IMR-90 (cell line): Measurements from ENCODE around the gene C1R. TPM values are rescaled to one million over a fixed set of nuclear protein-coding genes. Genes with fewer than 3 reads are reported as not detected.

Source experiments
- ATAC-seq: fragments of 200-7000 bp; cut with Tn5 transposase; 2 replicates; pipeline ENCODE4 v1.9.1; 2020; ENCODE audit warnings: low read depth, mild to moderate bottlenecking, moderate library complexity
- BruUV-seq: library from RNA; stranded (reverse); fragments of 400-500 nt; replicated peaks from 2 replicates; lab custom pipeline; 2021; lab: Mats Ljungman, UMichigan
- CTCF ChIA-PET: fragments of 300-600 bp; formaldehyde crosslinking; extraction: SDS; loops from one replicate; lab custom pipeline; 2021; ENCODE audit warnings: antibody characterized with exemption; lab: Yijun Ruan, JAX
- POLR2A ChIA-PET: fragments of 300-600 bp; sonication (Branson Sonifier 250); formaldehyde crosslinking; loops from one replicate; lab custom pipeline; 2022; ENCODE audit warnings: antibody characterized with exemption; ENCODE audit not compliant: unreplicated experiment; lab: Charles Lee
- DNase-seq: peaks from one replicate; pipeline ENCODE4 v3.0.0; 2013
- H2AFZ ChIP-seq: replicated peaks from 2 replicates; pipeline ENCODE3; 2013; ENCODE audit warnings: low read length, mild to moderate bottlenecking; ENCODE audit not compliant: poor library complexity
- H2AK5ac ChIP-seq: 2 replicates; pipeline ENCODE4 v1.6.1; 2013; ENCODE audit warnings: low read depth, low read length, inconsistent platforms
- H2AK9ac ChIP-seq: replicated peaks from 2 replicates; pipeline ENCODE3; 2013; ENCODE audit warnings: mild to moderate bottlenecking, low read depth, low read length, moderate library complexity; ENCODE audit not compliant: poor library complexity
- H2BK120ac ChIP-seq: 2 replicates; pipeline ENCODE4 v1.6.1; 2013; ENCODE audit warnings: low read depth, low read length, inconsistent platforms
- H2BK15ac ChIP-seq: 3 replicates; pipeline ENCODE4 v1.6.1; 2013; ENCODE audit warnings: low read depth, low read length, inconsistent platforms
- H2BK20ac ChIP-seq: 2 replicates; pipeline ENCODE4 v1.6.1; 2013; ENCODE audit warnings: low read depth, mild to moderate bottlenecking, inconsistent platforms, low read length, moderate library complexity
- H2BK5ac ChIP-seq: 2 replicates; pipeline ENCODE4 v1.6.1; 2013; ENCODE audit warnings: mild to moderate bottlenecking, low read depth, low read length, inconsistent platforms; ENCODE audit not compliant: poor library complexity, severe bottlenecking
- H3K14ac ChIP-seq: replicated peaks from 2 replicates; pipeline ENCODE4 v1.6.1; 2013; ENCODE audit warnings: low read depth, low read length, inconsistent platforms
- H3K18ac ChIP-seq: 2 replicates; pipeline ENCODE4 v1.6.1; 2013; ENCODE audit warnings: low read depth, low read length, control low read depth
- H3K23ac ChIP-seq: 2 replicates; pipeline ENCODE4 v1.6.1; 2013; ENCODE audit warnings: low read depth, low read length, inconsistent platforms
- H3K27ac ChIP-seq: 2 replicates; pipeline ENCODE4 v1.5.1; 2013; ENCODE audit warnings: mild to moderate bottlenecking, control low read depth, low read length; ENCODE audit not compliant: insufficient read depth
- H3K27me3 ChIP-seq: 2 replicates; pipeline ENCODE4 v1.6.1; 2013; ENCODE audit warnings: low read length; ENCODE audit not compliant: control insufficient read depth, insufficient read depth
- H3K36me3 ChIP-seq: 2 replicates; pipeline ENCODE4 v1.6.1; 2013; ENCODE audit warnings: low read length, mixed read lengths; ENCODE audit not compliant: control insufficient read depth, insufficient read depth
- H3K4ac ChIP-seq: 2 replicates; pipeline ENCODE4 v1.6.1; 2013; ENCODE audit warnings: low read depth, low read length, inconsistent platforms
- H3K4me1 ChIP-seq: 2 replicates; pipeline ENCODE4 v1.6.1; 2013; ENCODE audit warnings: low read length, mixed read lengths; ENCODE audit not compliant: control insufficient read depth, insufficient read depth
- H3K4me2 ChIP-seq: 2 replicates; pipeline ENCODE4 v1.6.1; 2013; ENCODE audit warnings: low read depth, mild to moderate bottlenecking, control low read depth, low read length, moderate library complexity
- H3K4me3 ChIP-seq: 2 replicates; pipeline ENCODE4 v1.5.1; 2013; ENCODE audit warnings: low read depth, mild to moderate bottlenecking, control low read depth, low read length, moderate library complexity; ENCODE audit not compliant: insufficient read depth
- H3K56ac ChIP-seq: 2 replicates; pipeline ENCODE4 v1.6.1; 2013; ENCODE audit warnings: low read length, inconsistent platforms; ENCODE audit not compliant: insufficient read depth; ENCODE audit errors: extremely low read depth
- H3K79me1 ChIP-seq, 2 experiments: 2 replicates each; pipeline ENCODE4 v1.6.1; 2013; ENCODE audit warnings: low read length in 2 of 2, inconsistent platforms in 1 of 2, low read depth in 1 of 2
- H3K9ac ChIP-seq: 2 replicates; pipeline ENCODE4 v1.6.1; 2013; ENCODE audit warnings: low read depth, low read length, control low read depth
- H3K9me1 ChIP-seq: 2 replicates; pipeline ENCODE4 v1.6.1; 2013; ENCODE audit warnings: low read length, inconsistent platforms; ENCODE audit not compliant: insufficient read depth
- H3K9me3 ChIP-seq: 2 replicates; pipeline ENCODE4 v1.6.1; 2013; ENCODE audit warnings: low read length; ENCODE audit not compliant: control insufficient read depth, insufficient read depth
- H4K20me1 ChIP-seq: 2 replicates; pipeline ENCODE4 v1.6.1; 2013; ENCODE audit warnings: low read length, inconsistent platforms; ENCODE audit not compliant: insufficient read depth
- H4K5ac ChIP-seq: 2 replicates; pipeline ENCODE4 v1.6.1; 2013; ENCODE audit warnings: mild to moderate bottlenecking, low read depth, low read length, control low read depth
- H4K8ac ChIP-seq, 2 experiments: 2 replicates each; pipeline ENCODE4 v1.6.1; 2013; ENCODE audit warnings: low read depth in 2 of 2, low read length in 2 of 2, control low read depth in 1 of 2, inconsistent platforms in 1 of 2
- H4K91ac ChIP-seq: 2 replicates; pipeline ENCODE4 v1.6.1; 2013; ENCODE audit warnings: low read depth, low read length, inconsistent platforms; ENCODE audit not compliant: insufficient read depth
- BHLHE40 ChIP-seq: fragments of 150-350 bp; IDR thresholded peaks from 2 replicates; pipeline ENCODE4 v1.6.1; 2016; ENCODE audit warnings: mild to moderate bottlenecking, low read depth, low read length
- CEBPB ChIP-seq: IDR thresholded peaks from 2 replicates; pipeline ENCODE4 v1.6.1; 2012; ENCODE audit warnings: low read depth, low read length, improper control_type of control experiment
- CHD1 ChIP-seq: IDR thresholded peaks from 2 replicates; pipeline ENCODE4 v1.6.1; 2012; ENCODE audit warnings: low read depth, low read length, improper control_type of control experiment
- FOS ChIP-seq: fragments of 150-350 bp; IDR thresholded peaks from 2 replicates; pipeline ENCODE4 v1.6.1; 2016; ENCODE audit warnings: low read depth, low read length
- MAFK ChIP-seq: IDR thresholded peaks from 2 replicates; pipeline ENCODE4 v1.6.1; 2012; ENCODE audit warnings: low read depth, low read length, improper control_type of control experiment
- MAZ ChIP-seq: IDR thresholded peaks from 2 replicates; pipeline ENCODE4 v1.6.1; 2012; ENCODE audit warnings: low read depth, mild to moderate bottlenecking, low read length, improper control_type of control experiment, moderate library complexity, borderline replicate concordance
- MXI1 ChIP-seq: IDR thresholded peaks from 2 replicates; pipeline ENCODE4 v1.6.1; 2012; ENCODE audit warnings: low read depth, mild to moderate bottlenecking, low read length, moderate library complexity, borderline replicate concordance
- NFE2L2 ChIP-seq: fragments of 150-350 bp; IDR thresholded peaks from 2 replicates; pipeline ENCODE4 v1.6.1; 2016; ENCODE audit warnings: low read depth, mild to moderate bottlenecking, low read length
- POLR2A ChIP-seq: IDR thresholded peaks from 2 replicates; pipeline ENCODE4 v1.6.1; 2012; ENCODE audit warnings: mild to moderate bottlenecking, low read depth, low read length
- RCOR1 ChIP-seq: IDR thresholded peaks from 2 replicates; pipeline ENCODE4 v1.6.1; 2012; ENCODE audit warnings: mild to moderate bottlenecking, low read length, improper control_type of control experiment; ENCODE audit not compliant: insufficient replicate concordance
- RFX5 ChIP-seq: IDR thresholded peaks from 2 replicates; pipeline ENCODE4 v1.8.0; 2012; ENCODE audit warnings: low read depth, mild to moderate bottlenecking, low read length, moderate library complexity
- SMC3 ChIP-seq: fragments of 150-350 bp; IDR thresholded peaks from 2 replicates; pipeline ENCODE4 v1.6.1; 2016; ENCODE audit warnings: low read depth, mild to moderate bottlenecking, antibody characterized with exemption, low read length, moderate library complexity
- WGBS, 2 experiments: methylation state at CpG; one replicate each; pipeline versions ENCODE4 v1.1.5 to v1.1.7; 2013; ENCODE audit warnings: missing lambda C conversion rate in 2 of 2; ENCODE audit not compliant: insufficient read length in 1 of 2; ENCODE audit errors: extremely low coverage in 2 of 2; 5-methylcytosine and 5-hydroxymethylcytosine counted together
- dilution Hi-C: fragments of 300-500 bp; cut with HindIII; formaldehyde crosslinking; loops from one replicate; pipeline ENCODE4 v1.14.3; 2018; ENCODE audit warnings: low sequenced_read_pairs; ENCODE audit not compliant: unreplicated experiment
- in situ Hi-C: fragments of 300-500 bp; cut with MboI; formaldehyde crosslinking; loops from 3 replicates; pipeline ENCODE4 v1.14.3; 2019; ENCODE audit warnings: low sequenced_read_pairs, inconsistent platforms, mixed read lengths
- intact Hi-C: fragments of 100-400 bp; cut with micrococcal nuclease; formaldehyde crosslinking; loops from 2 replicates; pipeline ENCODE4 v1.10.0; 2022
- polyA plus RNA-seq, 3 experiments: library from polyadenylated mRNA; depleted of rRNA; stranded (reverse); fragments of >200 nt; gene quantifications; 2 replicates each; pipeline ENCODE4 v1.2.3, GENCODE V29; 2012; ENCODE audit warnings: low replicate concordance in 1 of 3
- total RNA-seq: library from RNA; depleted of rRNA; stranded (reverse); fragments of >200 nt; gene quantifications from 2 replicates; pipeline ENCODE4 v1.2.3, GENCODE V29; 2012
- TF ChIP-seq, protein P1 (sequence below): conservative IDR thresholded peaks from 2 replicates; pipeline ENCODE4 v1.5.1; 2012; ENCODE audit warnings: mild to moderate bottlenecking, low read depth, low read length, improper control_type of control experiment
- TF ChIP-seq, protein P2 (sequence below): fragments of 150-350 bp; IDR thresholded peaks from 2 replicates; pipeline ENCODE4 v1.6.1; 2016; ENCODE audit warnings: low read depth, mild to moderate bottlenecking, low read length, moderate library complexity, borderline replicate concordance
- TF ChIP-seq, protein P3 (sequence below): fragments of 150-350 bp; IDR thresholded peaks from 2 replicates; pipeline ENCODE4 v1.6.1; 2017; ENCODE audit warnings: mild to moderate bottlenecking, antibody characterized with exemption, low read length, low read depth

Gene C1R
- total and polyA plus RNA-seq, 2 of the 4 experiments (the other 2 are of a cell fraction), result 38.4 to 165 TPM

DNA sequence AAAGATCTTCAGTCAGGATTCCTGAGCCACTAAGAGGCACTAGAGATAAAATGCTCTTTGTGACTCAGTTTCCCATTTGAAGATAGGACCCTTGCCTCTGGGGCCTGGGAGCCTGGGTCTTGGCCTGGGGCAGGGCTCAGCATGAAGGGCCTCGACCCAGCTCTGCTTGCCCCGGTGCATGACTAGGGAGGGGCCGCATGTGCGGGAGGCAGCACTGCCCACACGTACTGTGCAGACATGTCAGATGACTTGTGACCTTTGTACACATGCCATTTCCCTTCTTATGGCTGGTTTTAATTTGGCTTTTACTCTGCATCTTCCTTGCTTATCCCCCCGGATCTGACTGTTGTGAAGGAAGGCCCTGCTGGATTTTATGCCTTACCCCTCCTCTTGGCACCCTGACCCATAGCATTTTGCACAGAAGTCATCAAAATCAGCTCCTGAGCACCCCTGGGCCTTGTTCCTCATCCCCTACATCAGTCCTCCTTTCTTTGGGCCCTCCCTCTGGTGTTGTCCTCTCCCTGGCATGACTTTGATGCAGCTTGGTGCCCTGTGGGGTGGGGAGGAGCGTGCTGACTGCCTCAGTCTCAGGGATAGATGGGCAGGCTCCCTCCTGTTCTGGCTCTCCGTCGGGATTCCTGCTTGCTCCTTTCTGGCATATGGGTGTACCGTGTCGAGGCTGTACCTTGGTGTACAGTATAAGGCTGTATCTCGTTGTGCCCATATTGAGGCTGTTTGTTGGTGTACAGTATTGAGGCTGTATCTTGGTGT lies 42.3 kb upstream of the C1R start:
- Histone ChIP-seq H3K9me1 (peaks cover 6% of the 10 kb centered on the region; the same call in 1 of the 2 replicates), H3K4me3 (no peak overlapping the region), H4K8ac (no peak overlapping the region), H2BK5ac (no peak overlapping the region), H4K20me1 (no peaks in the 10 kb centered on the region), H3K56ac (no peak overlapping the region), H3K14ac (no peak overlapping the region), H3K4me2 (no peak overlapping the region), H3K9ac (no peak overlapping the region), H4K5ac (no peak overlapping the region), H2BK120ac (no peak overlapping the region), H4K91ac (no peak overlapping the region), H3K36me3 (peaks cover 46% of the 10 kb centered on the region), H3K4me1 (peaks cover 2% of the 10 kb centered on the region; the same call in 1 of the 2 replicates), H3K18ac (no peak overlapping the region), H3K23ac (no peak overlapping the region), H3K27ac (no peak overlapping the region), H2AFZ (no peak overlapping the region), H3K27me3 (no peaks in the 10 kb centered on the region), H3K4ac (no peak overlapping the region), H3K79me1 (0 out of 4 replicates have a peak, but pooled peaks cover 0 to 6% of the 10 kb centered on the region in 2 experiments), H2BK20ac (no peak overlapping the region), H2AK9ac (no peak overlapping the region), H3K9me3 (no peaks in the 10 kb centered on the region), H2BK15ac (no peak overlapping the region), H2AK5ac (no peak overlapping the region)
- no TSS peak for BruUV-seq
- intact Hi-C loops (no loop called here), dilution Hi-C loops (no loop called here), in situ Hi-C loops (no loop called here)
- ChIA-PET POLR2A (no interaction called here), CTCF (no interaction called here)
- no peak for ATAC-seq
- 88% methylated on average over 9 of the region's 12 CpGs; no CpG with 5 or more reads in 1 of the 2 experiments for WGBS, 2 experiments
- DNase-seq, result no peak
- TF ChIP-seq POLR2A (no peak), RFX5 (no peak), MAFK (no peak), NFE2L2 (no peak), BHLHE40 (no peak), MAZ (no peak), FOS (no peak), CHD1 (no peak), CEBPB (no peak), SMC3 (no peak), MXI1 (no peak), RCOR1 (no peak)
- TF ChIP-seq, protein P1, sequence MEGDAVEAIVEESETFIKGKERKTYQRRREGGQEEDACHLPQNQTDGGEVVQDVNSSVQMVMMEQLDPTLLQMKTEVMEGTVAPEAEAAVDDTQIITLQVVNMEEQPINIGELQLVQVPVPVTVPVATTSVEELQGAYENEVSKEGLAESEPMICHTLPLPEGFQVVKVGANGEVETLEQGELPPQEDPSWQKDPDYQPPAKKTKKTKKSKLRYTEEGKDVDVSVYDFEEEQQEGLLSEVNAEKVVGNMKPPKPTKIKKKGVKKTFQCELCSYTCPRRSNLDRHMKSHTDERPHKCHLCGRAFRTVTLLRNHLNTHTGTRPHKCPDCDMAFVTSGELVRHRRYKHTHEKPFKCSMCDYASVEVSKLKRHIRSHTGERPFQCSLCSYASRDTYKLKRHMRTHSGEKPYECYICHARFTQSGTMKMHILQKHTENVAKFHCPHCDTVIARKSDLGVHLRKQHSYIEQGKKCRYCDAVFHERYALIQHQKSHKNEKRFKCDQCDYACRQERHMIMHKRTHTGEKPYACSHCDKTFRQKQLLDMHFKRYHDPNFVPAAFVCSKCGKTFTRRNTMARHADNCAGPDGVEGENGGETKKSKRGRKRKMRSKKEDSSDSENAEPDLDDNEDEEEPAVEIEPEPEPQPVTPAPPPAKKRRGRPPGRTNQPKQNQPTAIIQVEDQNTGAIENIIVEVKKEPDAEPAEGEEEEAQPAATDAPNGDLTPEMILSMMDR, result no peak
- TF ChIP-seq, protein P2, sequence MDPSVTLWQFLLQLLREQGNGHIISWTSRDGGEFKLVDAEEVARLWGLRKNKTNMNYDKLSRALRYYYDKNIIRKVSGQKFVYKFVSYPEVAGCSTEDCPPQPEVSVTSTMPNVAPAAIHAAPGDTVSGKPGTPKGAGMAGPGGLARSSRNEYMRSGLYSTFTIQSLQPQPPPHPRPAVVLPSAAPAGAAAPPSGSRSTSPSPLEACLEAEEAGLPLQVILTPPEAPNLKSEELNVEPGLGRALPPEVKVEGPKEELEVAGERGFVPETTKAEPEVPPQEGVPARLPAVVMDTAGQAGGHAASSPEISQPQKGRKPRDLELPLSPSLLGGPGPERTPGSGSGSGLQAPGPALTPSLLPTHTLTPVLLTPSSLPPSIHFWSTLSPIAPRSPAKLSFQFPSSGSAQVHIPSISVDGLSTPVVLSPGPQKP, result no peak
- TF ChIP-seq, protein P3, sequence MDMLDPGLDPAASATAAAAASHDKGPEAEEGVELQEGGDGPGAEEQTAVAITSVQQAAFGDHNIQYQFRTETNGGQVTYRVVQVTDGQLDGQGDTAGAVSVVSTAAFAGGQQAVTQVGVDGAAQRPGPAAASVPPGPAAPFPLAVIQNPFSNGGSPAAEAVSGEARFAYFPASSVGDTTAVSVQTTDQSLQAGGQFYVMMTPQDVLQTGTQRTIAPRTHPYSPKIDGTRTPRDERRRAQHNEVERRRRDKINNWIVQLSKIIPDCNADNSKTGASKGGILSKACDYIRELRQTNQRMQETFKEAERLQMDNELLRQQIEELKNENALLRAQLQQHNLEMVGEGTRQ, result no peak
